Left lung (tissue), 10 donors: ENCODE results near the gene CDC40. TPM values are rescaled to one million over a fixed set of nuclear protein-coding genes. Genes with fewer than 3 reads are reported as not detected.

Experiments used
- ATAC-seq: fragments of 200-7000 bp; cut with Tn5 transposase; one replicate; pipeline ENCODE4 v1.9.1; 2020; ENCODE audit warnings: moderate library complexity
- DNase-seq, 4 donors: peaks; one replicate each; pipeline ENCODE4 v3.0.0-alpha.2; 2013 to 2020
- H3K27ac ChIP-seq, 2 donors: fragments of 200-600 bp; sonication (generic) in 1 of 2; one replicate each; pipeline versions ENCODE4 v1.5.0 to v1.8.0; 2020 to 2021
- H3K27me3 ChIP-seq, 2 donors: fragments of 200-600 bp; sonication (generic) in 1 of 2; one replicate each; pipeline versions ENCODE4 v1.5.0 to v1.8.0; 2020 to 2021
- H3K36me3 ChIP-seq, 2 donors: fragments of 200-600 bp; sonication (generic) in 1 of 2; one replicate each; pipeline versions ENCODE4 v1.5.0 to v1.8.0; 2020 to 2021
- H3K4me1 ChIP-seq, 2 donors: fragments of 200-600 bp; one replicate each; pipeline ENCODE4 v1.8.0; 2021
- H3K4me3 ChIP-seq, 2 donors: fragments of 200-600 bp; sonication (generic) in 1 of 2; one replicate each; pipeline versions ENCODE4 v1.5.0 to v1.8.0; 2020 to 2021; ENCODE audit warnings: mild to moderate bottlenecking in 1 of 2
- H3K9me3 ChIP-seq, 2 donors: fragments of 200-600 bp; sonication (generic) in 1 of 2; one replicate each; pipeline versions ENCODE4 v1.5.0 to v1.8.0; 2020 to 2021
- intact Hi-C, 2 donors: fragments of 100-400 bp; cut with DNase I; formaldehyde crosslinking; loops; one replicate each; pipeline versions ENCODE4 v1.11.2 to v1.14.2; 2022
- polyA plus RNA-seq, 6 donors: library from polyadenylated mRNA; unstranded; fragments of 120-200 nt; gene quantifications; one replicate each; pipeline ENCODE4 v1.2.1, GENCODE V29; 2013; ENCODE audit not compliant: insufficient read length in 6 of 6
- total RNA-seq, 2 donors: library from RNA; stranded (reverse); fragmentation: NEBNext Ultra II Directional; extraction: Animal tissue kit (Norgen Biotek cat#: 25700); gene quantifications; one replicate each; pipeline ENCODE4 v1.2.1, GENCODE V29; 2021
- TF ChIP-seq, protein P1 (sequence below), 2 donors: fragments of 200-600 bp; sonication (generic) in 1 of 2; IDR thresholded peaks; one replicate each; pipeline versions ENCODE4 v1.5.0 to v1.8.0; 2021; ENCODE audit warnings: antibody characterized with exemption in 2 of 2
- donor health status: DM: no; HTN: yes; CAD: no.
- donor health status: DM: no; HTN: no; CAD: no.

Gene CDC40
- total and polyA plus RNA-seq, 8 donors, result 23.4 to 34.5 (median 28.8) TPM

DNA sequence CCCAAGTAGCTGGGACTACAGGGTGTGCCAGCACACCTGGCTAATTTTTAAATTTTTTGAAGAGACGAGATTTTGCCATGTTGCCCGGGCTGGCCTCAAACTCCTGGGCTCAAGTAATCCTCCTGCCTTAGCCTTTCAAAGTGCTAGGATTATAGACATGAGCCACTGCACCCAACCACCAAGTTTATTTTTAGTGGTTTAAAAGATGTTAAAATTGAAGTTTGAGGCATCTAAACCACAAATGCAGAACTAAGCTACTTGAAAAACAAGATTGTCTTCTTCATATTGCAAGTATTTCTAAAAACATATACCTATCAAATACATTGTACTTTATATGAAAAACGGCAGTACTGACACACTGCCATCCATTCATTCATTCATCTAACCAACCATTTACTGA lies 32.4 kb upstream of the CDC40 start:
- DNase-seq (peak in 1 of 4 donors; percentile 5), ATAC-seq (no peak)
- no peak overlapping the region for H3K4me3 ChIP-seq
- H3K9me3 ChIP-seq, result no peaks in the 10 kb centered on the region
- TF ChIP-seq, protein P1, sequence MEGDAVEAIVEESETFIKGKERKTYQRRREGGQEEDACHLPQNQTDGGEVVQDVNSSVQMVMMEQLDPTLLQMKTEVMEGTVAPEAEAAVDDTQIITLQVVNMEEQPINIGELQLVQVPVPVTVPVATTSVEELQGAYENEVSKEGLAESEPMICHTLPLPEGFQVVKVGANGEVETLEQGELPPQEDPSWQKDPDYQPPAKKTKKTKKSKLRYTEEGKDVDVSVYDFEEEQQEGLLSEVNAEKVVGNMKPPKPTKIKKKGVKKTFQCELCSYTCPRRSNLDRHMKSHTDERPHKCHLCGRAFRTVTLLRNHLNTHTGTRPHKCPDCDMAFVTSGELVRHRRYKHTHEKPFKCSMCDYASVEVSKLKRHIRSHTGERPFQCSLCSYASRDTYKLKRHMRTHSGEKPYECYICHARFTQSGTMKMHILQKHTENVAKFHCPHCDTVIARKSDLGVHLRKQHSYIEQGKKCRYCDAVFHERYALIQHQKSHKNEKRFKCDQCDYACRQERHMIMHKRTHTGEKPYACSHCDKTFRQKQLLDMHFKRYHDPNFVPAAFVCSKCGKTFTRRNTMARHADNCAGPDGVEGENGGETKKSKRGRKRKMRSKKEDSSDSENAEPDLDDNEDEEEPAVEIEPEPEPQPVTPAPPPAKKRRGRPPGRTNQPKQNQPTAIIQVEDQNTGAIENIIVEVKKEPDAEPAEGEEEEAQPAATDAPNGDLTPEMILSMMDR (IDR thresholded peaks at IDR 0.05), result no peak
- intact Hi-C loops, result no loop called here
- no peak overlapping the region for H3K27ac ChIP-seq
- H3K36me3 ChIP-seq, result no peaks in the 10 kb centered on the region
- H3K27me3 ChIP-seq, result no peaks in the 10 kb centered on the region
- H3K4me1 ChIP-seq, result no peaks in the 10 kb centered on the region

DNA sequence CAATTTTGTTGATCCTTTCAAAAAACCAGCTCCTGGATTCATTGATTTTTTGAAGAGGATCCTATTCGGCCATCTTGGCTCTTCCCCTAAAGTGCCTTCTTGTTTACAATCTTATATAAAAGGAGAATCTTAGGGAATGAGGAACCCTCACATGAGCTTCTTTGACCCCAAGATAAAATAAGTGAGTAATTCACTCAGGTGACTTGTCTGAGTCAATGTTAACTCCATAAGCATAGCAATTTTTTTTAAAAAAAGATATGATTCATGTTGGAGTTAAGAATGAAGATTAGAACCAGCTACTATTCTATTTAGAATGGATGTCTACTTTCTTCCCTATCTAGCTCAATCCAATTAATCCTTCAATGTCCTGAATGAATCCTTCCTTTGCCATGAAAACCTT lies 21.7 kb upstream of the CDC40 start:
- ATAC-seq (no peak), DNase-seq (no peak)
- no peak overlapping the region for H3K4me3 ChIP-seq
- intact Hi-C loops, result no loop called here
- H3K27me3 ChIP-seq, result no peaks in the 10 kb centered on the region
- TF ChIP-seq, protein P1 (IDR thresholded peaks at IDR 0.05), result no peak
- H3K36me3 ChIP-seq, result no peaks in the 10 kb centered on the region
- no peaks in the 10 kb centered on the region for H3K9me3 ChIP-seq
- no peak overlapping the region for H3K27ac ChIP-seq
- H3K4me1 ChIP-seq, result no peaks in the 10 kb centered on the region

DNA sequence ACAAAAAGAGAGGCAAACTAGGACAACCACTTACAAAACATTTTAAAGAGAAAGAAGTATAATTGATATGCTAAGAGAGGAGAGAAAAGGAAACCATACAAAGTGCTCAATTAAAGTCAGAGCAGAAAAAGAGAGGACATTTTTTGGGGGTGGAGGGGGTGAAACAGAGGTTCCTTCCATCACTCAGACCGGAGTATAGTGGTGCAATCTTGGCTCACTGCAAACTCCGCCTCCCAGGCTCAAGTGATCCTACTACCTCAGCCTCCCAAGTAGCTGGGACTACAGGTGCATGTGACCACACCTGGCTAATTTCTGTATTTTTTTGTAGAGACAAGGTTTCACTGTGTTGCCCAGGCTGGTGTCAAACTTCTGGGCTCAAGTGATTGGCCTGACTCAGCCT lies 10.1 kb upstream of the CDC40 start:
- intact Hi-C loops, result no loop called here
- H3K4me3 ChIP-seq, result no peak overlapping the region
- H3K27ac ChIP-seq, result no peak overlapping the region
- no peaks in the 10 kb centered on the region for H3K9me3 ChIP-seq
- no peaks in the 10 kb centered on the region for H3K4me1 ChIP-seq
- TF ChIP-seq, protein P1 (IDR thresholded peaks at IDR 0.05), result no peak
- ATAC-seq (no peak), DNase-seq (no peak)
- H3K27me3 ChIP-seq, result peaks cover 0 to under 1% of the 10 kb centered on the region in 2 donors
- no peaks in the 10 kb centered on the region for H3K36me3 ChIP-seq

DNA sequence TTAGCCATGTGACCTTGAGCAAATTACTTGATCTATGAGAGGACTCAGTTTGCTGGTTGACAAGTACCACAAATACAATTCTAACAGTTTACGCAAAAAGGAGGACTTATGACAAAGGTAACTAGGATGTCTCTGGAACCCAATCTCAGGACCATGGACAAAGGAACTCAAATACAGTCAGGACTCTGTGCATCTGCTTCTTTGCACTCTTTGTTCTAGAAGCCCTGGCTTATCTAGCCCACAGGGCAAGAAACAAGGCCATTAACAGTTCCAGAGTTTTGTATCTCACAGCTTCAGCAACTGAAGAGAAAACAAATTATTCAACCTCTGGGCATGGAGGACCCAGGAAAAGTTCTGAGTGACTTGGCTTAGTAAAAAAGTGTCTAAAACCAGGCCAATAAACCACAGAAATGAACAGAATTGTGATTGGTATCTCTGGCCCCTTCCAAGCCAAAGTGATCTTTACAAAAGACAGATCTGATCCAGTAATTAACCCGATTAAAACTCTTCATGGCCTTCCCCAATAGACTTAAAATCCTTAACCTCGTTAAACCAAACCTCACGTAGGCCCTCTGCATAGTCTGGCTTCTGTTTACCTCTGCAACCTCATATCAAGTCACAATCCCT lies 6.6 kb upstream of the CDC40 start:
- ATAC-seq, result no peak

DNA sequence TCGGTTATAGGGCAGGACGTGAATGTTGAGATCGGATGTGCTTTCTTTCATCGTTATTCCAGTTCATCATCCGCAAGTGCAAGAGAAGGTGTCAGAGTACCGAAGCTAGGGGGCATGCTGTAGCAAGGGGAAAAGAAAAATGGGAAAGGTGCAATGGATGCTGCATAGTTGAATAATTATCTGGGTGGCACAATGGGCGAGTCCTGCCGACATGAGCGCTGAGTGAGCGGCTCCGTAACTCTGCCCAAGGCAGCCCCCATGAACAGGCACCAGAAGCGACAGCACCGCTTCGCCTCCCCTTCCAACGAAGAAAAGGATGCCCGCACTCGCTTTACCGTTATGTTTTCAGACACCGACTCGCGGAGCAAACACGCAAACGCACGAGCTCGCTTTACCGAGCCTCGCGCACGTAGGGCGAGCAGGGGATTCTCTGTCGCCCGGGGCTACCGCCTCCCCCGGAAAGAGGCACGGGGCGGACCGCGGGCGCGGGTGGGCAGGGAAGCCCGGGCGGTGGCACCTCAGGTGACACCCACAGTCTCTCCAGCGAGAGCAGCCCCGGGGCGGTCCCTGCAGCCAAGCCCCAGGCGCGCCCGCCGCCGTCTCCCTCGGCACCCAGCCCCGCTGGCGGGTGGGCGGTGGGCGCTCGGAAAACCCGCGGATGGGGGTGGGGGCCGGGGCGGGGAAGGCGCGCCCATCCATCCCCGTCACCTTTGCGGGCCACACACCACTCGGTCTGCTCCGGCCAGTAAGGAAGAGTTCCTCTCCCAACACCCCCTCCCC lies 1.4 kb upstream of the CDC40 start:
- Histone ChIP-seq H3K27ac (peak overlapping the region; percentile 74 to 87), H3K27me3 (peaks cover 14 to 42% of the 10 kb centered on the region in 2 donors)
- intact Hi-C loops, result no loop called here

More for the DNA sequence above, 6.6 kb upstream of the CDC40 start:
- Histone ChIP-seq H3K9me3 (no peaks in the 10 kb centered on the region), H3K27me3 (peaks cover 14 to 34% of the 10 kb centered on the region in 2 donors), H3K36me3 (no peaks in the 10 kb centered on the region), H3K4me1 (peaks cover 0 to 6% of the 10 kb centered on the region in 2 donors), H3K27ac (no peak overlapping the region), H3K4me3 (no peak overlapping the region)
- TF ChIP-seq, protein P1 (IDR thresholded peaks at IDR 0.05), result no peak
- DNase-seq, result no peak
- intact Hi-C loops, result no loop called here

More for the DNA sequence above, 1.4 kb upstream of the CDC40 start:
- ATAC-seq (peak; percentile 42), DNase-seq (peak; percentile 37 to 88 (median 55))
- H3K9me3 ChIP-seq, result no peaks in the 10 kb centered on the region
- peak overlapping the region; percentile 75 to 89 for H3K4me3 ChIP-seq
- peaks cover 22 to 40% of the 10 kb centered on the region in 2 donors for H3K4me1 ChIP-seq
- no peaks in the 10 kb centered on the region for H3K36me3 ChIP-seq
- TF ChIP-seq, protein P1 (IDR thresholded peaks at IDR 0.05), result peak in 1 of 2 donors; percentile 39
